H9 (cell line): ENCODE data around the gene TBC1D1. TPM values are rescaled to one million over a fixed set of nuclear protein-coding genes. Genes with fewer than 3 reads are reported as not detected.

Experiments used
- DNase-seq: peaks from one replicate; pipeline ENCODE4 v3.0.0-alpha.2; 2017
- H2AFZ ChIP-seq: one replicate; pipeline ENCODE4 v1.6.1; 2013; ENCODE audit warnings: mild to moderate bottlenecking, low read length, control low read depth, moderate library complexity
- H2AK5ac ChIP-seq: 2 replicates; pipeline ENCODE4 v1.6.1; 2013; ENCODE audit warnings: low read length, control low read depth, mixed read lengths; ENCODE audit not compliant: insufficient read length
- H2BK120ac ChIP-seq: one replicate; pipeline ENCODE4 v1.6.1; 2013; ENCODE audit warnings: low read depth, mild to moderate bottlenecking, low read length, control low read depth, inconsistent platforms; ENCODE audit not compliant: poor library complexity, severe bottlenecking
- H2BK12ac ChIP-seq: 2 replicates; pipeline ENCODE4 v1.6.1; 2013; ENCODE audit warnings: low read length, control low read depth, mixed read lengths, low read depth; ENCODE audit not compliant: insufficient read length
- H2BK15ac ChIP-seq: 2 replicates; pipeline ENCODE4 v1.6.1; 2013; ENCODE audit warnings: low read depth, low read length, control low read depth
- H2BK20ac ChIP-seq: one replicate; pipeline ENCODE4 v1.6.1; 2013; ENCODE audit warnings: low read depth, mild to moderate bottlenecking, low read length, control low read depth, inconsistent platforms; ENCODE audit not compliant: poor library complexity, severe bottlenecking
- H2BK5ac ChIP-seq: 2 replicates; pipeline ENCODE4 v1.6.1; 2013; ENCODE audit warnings: low read length, control low read depth, mixed read lengths; ENCODE audit not compliant: insufficient read length
- H3K14ac ChIP-seq: 2 replicates; pipeline ENCODE4 v1.6.1; 2013; ENCODE audit warnings: low read length, control low read depth; ENCODE audit not compliant: insufficient read depth
- H3K18ac ChIP-seq: 2 replicates; pipeline ENCODE4 v1.6.1; 2013; ENCODE audit warnings: low read depth, mild to moderate bottlenecking, mixed read lengths, low read length, control low read depth; ENCODE audit not compliant: insufficient read length
- H3K23ac ChIP-seq: 2 replicates; pipeline ENCODE4 v1.6.1; 2013; ENCODE audit warnings: low read length, control low read depth, mixed read lengths, low read depth; ENCODE audit not compliant: insufficient read length
- H3K23me2 ChIP-seq: 2 replicates; pipeline ENCODE4 v1.6.1; 2013; ENCODE audit warnings: low read depth, mild to moderate bottlenecking, mixed read lengths, low read length, control low read depth; ENCODE audit not compliant: insufficient read length, poor library complexity, severe bottlenecking
- H3K27ac ChIP-seq: 2 replicates; pipeline ENCODE4 v1.5.1; 2013; ENCODE audit warnings: low read length, control low read depth, mixed read lengths, low read depth; ENCODE audit not compliant: insufficient read length
- H3K27me3 ChIP-seq: 2 replicates; pipeline ENCODE4 v1.6.1; 2013; ENCODE audit warnings: low read length, control low read depth, inconsistent platforms; ENCODE audit not compliant: insufficient read depth
- H3K4ac ChIP-seq: 2 replicates; pipeline ENCODE4 v1.6.1; 2013; ENCODE audit warnings: low read depth, mild to moderate bottlenecking, control low read depth, inconsistent platforms, low read length, moderate library complexity
- H3K4me1 ChIP-seq: 2 replicates; pipeline ENCODE4 v1.6.1; 2013; ENCODE audit warnings: low read length, control low read depth, inconsistent platforms; ENCODE audit not compliant: insufficient read depth
- H3K4me2 ChIP-seq: 2 replicates; pipeline ENCODE4 v1.6.1; 2013; ENCODE audit warnings: low read length, control low read depth, mixed read lengths; ENCODE audit not compliant: insufficient read length, insufficient read depth
- H3K56ac ChIP-seq: 2 replicates; pipeline ENCODE4 v1.6.1; 2013; ENCODE audit warnings: low read depth, mild to moderate bottlenecking, mixed read lengths, low read length, control low read depth; ENCODE audit not compliant: insufficient read length
- H3K79me1 ChIP-seq: 2 replicates; pipeline ENCODE4 v1.6.1; 2013; ENCODE audit warnings: low read depth, mild to moderate bottlenecking, moderate library complexity, low read length, control low read depth, inconsistent platforms; ENCODE audit not compliant: insufficient read depth, poor library complexity, severe bottlenecking
- H3K79me2 ChIP-seq: 2 replicates; pipeline ENCODE4 v1.6.1; 2013; ENCODE audit warnings: low read length, control low read depth, inconsistent platforms; ENCODE audit not compliant: insufficient read depth
- H3K9ac ChIP-seq: 2 replicates; pipeline ENCODE4 v1.6.1; 2013; ENCODE audit warnings: low read length, control low read depth, mixed read lengths; ENCODE audit not compliant: insufficient read length; ENCODE audit errors: extremely low read depth
- H3K9me3 ChIP-seq: one replicate; pipeline ENCODE4 v1.6.1; 2013; ENCODE audit warnings: low read depth, low read length, inconsistent platforms; ENCODE audit not compliant: control insufficient read depth
- H3T11ph ChIP-seq: one replicate; pipeline ENCODE4 v1.6.1; 2013; ENCODE audit warnings: mild to moderate bottlenecking, low read length, control low read depth, inconsistent platforms
- H4K20me1 ChIP-seq: one replicate; pipeline ENCODE4 v1.6.1; 2013; ENCODE audit not compliant: control insufficient read depth, insufficient read length, insufficient read depth
- H4K5ac ChIP-seq: 2 replicates; pipeline ENCODE4 v1.6.1; 2013; ENCODE audit warnings: low read depth, mild to moderate bottlenecking, mixed read lengths, low read length, control low read depth; ENCODE audit not compliant: insufficient read length
- H4K8ac ChIP-seq: replicated peaks from 2 replicates; pipeline ENCODE4 v1.6.1; 2013; ENCODE audit warnings: low read length, control low read depth, mixed read lengths, low read depth; ENCODE audit not compliant: insufficient read length
- H4K91ac ChIP-seq: 2 replicates; pipeline ENCODE4 v1.6.1; 2013; ENCODE audit warnings: low read depth, mild to moderate bottlenecking, moderate library complexity, mixed read lengths, low read length, control low read depth; ENCODE audit not compliant: insufficient read length
- H3K27ac Mint-ChIP-seq, 3 experiments: 2 replicates in 2 of 3; 3 replicates in 1 of 3; pipeline ENCODE4 v1.8.0; 2020 to 2021; ENCODE audit warnings: mixed read lengths in 3 of 3, mild to moderate bottlenecking in 1 of 3, moderate library complexity in 1 of 3
- H3K27me3 Mint-ChIP-seq: 2 replicates; pipeline ENCODE4 v1.8.0; 2021; ENCODE audit warnings: low read depth, mild to moderate bottlenecking, moderate library complexity, mixed read lengths
- H3K36me3 Mint-ChIP-seq, 3 experiments: 2 replicates in 2 of 3; 3 replicates in 1 of 3; pipeline ENCODE4 v1.8.0; 2020 to 2021; ENCODE audit warnings: low read depth in 3 of 3, mixed read lengths in 3 of 3; ENCODE audit not compliant: insufficient read depth in 1 of 3
- H3K4me1 Mint-ChIP-seq, 2 experiments: 2 replicates each; pipeline ENCODE4 v1.8.0; 2020; ENCODE audit warnings: mixed read lengths in 2 of 2
- H3K4me3 Mint-ChIP-seq, 2 experiments: 2 replicates in 1 of 2; 3 replicates in 1 of 2; pipeline ENCODE4 v1.8.0; 2020 to 2021; ENCODE audit warnings: mild to moderate bottlenecking in 2 of 2, mixed read lengths in 2 of 2, moderate library complexity in 1 of 2
- H3K9me3 Mint-ChIP-seq, 2 experiments: 2 replicates in 1 of 2; 3 replicates in 1 of 2; pipeline ENCODE4 v1.8.0; 2020; ENCODE audit warnings: mild to moderate bottlenecking in 2 of 2, mixed read lengths in 2 of 2, moderate library complexity in 1 of 2
- WGBS: extraction: QIAGEN DNeasy Blood & Tissue Kit; methylation state at CpG from one replicate; pipeline ENCODE4 v1.1.7; 2013; ENCODE audit warnings: missing lambda C conversion rate, low lambda C conversion rate, mixed read lengths; ENCODE audit not compliant: insufficient read length; ENCODE audit errors: extremely low coverage; 5-methylcytosine and 5-hydroxymethylcytosine counted together
- total RNA-seq: library from RNA; stranded (reverse); gene quantifications from 2 replicates; pipeline ENCODE4 v1.2.1, GENCODE V29; 2021
- TF ChIP-seq, protein P1 (sequence below): fragments of 200-600 bp; sonication (generic); conservative IDR thresholded peaks from 3 replicates; pipeline ENCODE4 v1.8.0; 2021; ENCODE audit warnings: antibody characterized with exemption, mild to moderate bottlenecking

The TBC1D1 gene
- total RNA-seq, 1 experiment from 2014 or later: 109 TPM

DNA sequence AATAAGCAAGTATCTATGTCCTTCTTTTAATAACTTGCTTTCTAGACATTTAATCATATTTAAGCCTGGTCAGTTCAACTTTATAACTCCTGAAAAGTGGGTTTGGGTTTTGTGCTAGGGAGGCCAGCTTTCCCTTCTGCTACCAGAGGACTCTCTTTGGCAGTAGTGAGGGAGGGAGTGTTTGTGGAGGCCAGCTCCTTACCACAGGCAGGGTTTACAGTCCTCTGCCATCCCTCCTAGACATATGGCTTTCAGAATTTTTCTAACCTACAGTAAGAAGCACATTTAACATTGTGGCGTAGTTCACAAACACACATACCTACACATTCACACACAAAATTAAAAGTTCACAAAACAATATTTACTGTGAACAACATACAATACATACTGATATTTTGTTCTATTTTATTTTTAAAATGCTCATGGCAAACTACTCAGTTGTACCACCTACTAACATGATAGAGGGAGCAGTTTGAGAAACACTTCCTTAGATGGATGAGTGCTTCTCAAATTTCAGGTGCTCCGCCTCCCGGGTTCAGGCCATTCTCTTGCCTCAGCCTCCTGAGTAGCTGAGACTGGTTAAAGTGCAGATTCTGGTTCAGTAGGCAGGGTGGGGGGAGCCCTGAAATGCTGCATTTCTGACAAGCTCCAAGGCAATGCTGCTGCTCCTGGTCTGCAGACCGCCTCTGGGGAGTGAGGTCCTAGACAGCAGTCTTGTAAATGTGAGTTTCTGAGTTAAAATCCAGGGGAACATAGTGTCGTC, 156.0 kb downstream of the TBC1D1 start:
- Histone ChIP-seq H3K4ac (no peak overlapping the region), H2BK15ac (no peak overlapping the region), H3K14ac (no peak overlapping the region), H4K8ac (no peak overlapping the region), H2BK12ac (no peak overlapping the region), H4K91ac (no peak overlapping the region), H2AK5ac (no peak overlapping the region), H3K18ac (no peak overlapping the region), H2AFZ (no peak overlapping the region), H3K56ac (no peak overlapping the region), H3T11ph (no peak overlapping the region), H3K9ac (no peak overlapping the region), H2BK20ac (no peak overlapping the region), H3K79me1 (no peaks in the 10 kb centered on the region), H3K79me2 (no peaks in the 10 kb centered on the region), H3K27me3 (no peaks in the 10 kb centered on the region), H3K9me3 (no peaks in the 10 kb centered on the region), H3K4me1 (no peaks in the 10 kb centered on the region; the same call in 1 of the 2 replicates), H3K4me2 (no peak overlapping the region), H2BK120ac (no peak overlapping the region), H3K23ac (no peak overlapping the region), H4K20me1 (no peaks in the 10 kb centered on the region), H3K23me2 (no peaks in the 10 kb centered on the region), H3K27ac (no peak overlapping the region), H2BK5ac (no peak overlapping the region), H4K5ac (no peak overlapping the region)
- no CpG with 5 or more reads among the region's 5 CpGs for WGBS
- Mint-ChIP-seq H3K36me3 (peaks cover 18 to 47% (median 43%) of the 10 kb centered on the region in 3 experiments), H3K27me3 (no peaks in the 10 kb centered on the region; the same call in 1 of the 2 replicates), H3K9me3 (no peaks in the 10 kb centered on the region), H3K27ac (peak overlapping the region; percentile 2 to 65 (median 44); a peak in 4 of 7 replicates), H3K4me3 (no peak overlapping the region), H3K4me1 (peaks cover 9 to 12% of the 10 kb centered on the region in 2 experiments)
- DNase-seq: peak; percentile 71
- TF ChIP-seq, protein P1, sequence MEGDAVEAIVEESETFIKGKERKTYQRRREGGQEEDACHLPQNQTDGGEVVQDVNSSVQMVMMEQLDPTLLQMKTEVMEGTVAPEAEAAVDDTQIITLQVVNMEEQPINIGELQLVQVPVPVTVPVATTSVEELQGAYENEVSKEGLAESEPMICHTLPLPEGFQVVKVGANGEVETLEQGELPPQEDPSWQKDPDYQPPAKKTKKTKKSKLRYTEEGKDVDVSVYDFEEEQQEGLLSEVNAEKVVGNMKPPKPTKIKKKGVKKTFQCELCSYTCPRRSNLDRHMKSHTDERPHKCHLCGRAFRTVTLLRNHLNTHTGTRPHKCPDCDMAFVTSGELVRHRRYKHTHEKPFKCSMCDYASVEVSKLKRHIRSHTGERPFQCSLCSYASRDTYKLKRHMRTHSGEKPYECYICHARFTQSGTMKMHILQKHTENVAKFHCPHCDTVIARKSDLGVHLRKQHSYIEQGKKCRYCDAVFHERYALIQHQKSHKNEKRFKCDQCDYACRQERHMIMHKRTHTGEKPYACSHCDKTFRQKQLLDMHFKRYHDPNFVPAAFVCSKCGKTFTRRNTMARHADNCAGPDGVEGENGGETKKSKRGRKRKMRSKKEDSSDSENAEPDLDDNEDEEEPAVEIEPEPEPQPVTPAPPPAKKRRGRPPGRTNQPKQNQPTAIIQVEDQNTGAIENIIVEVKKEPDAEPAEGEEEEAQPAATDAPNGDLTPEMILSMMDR: peak; percentile 31; the same call in 1 of the 3 replicates
